GM18909 (cell line): Measurements from ENCODE around the gene IFFO2.

ENCODE experiments used
- ATAC-seq: cut with Tn5 transposase; IDR thresholded peaks from one replicate; pipeline ENCODE4 v1.9.1; 2021; ENCODE audit warnings: mild to moderate bottlenecking; ENCODE audit not compliant: unreplicated experiment, poor library complexity

The IFFO2 gene

GRCh38 chr1:18861590-18861989 lies 94.9 kb downstream of the IFFO2 start:
- no peak for ATAC-seq

GRCh38 chr1:18861082-18861481 lies 95.4 kb downstream of the IFFO2 start:
- ATAC-seq: no peak

GRCh38 chr1:18859560-18859959 lies 96.9 kb downstream of the IFFO2 start, which contains the start of gene TAS1R2:
Gene TAS1R2, minus strand, starts transcription at chr1:18859660. Its CDS starts 0 bp downstream, at chr1:18859660.
- ATAC-seq: no peak

DNA sequence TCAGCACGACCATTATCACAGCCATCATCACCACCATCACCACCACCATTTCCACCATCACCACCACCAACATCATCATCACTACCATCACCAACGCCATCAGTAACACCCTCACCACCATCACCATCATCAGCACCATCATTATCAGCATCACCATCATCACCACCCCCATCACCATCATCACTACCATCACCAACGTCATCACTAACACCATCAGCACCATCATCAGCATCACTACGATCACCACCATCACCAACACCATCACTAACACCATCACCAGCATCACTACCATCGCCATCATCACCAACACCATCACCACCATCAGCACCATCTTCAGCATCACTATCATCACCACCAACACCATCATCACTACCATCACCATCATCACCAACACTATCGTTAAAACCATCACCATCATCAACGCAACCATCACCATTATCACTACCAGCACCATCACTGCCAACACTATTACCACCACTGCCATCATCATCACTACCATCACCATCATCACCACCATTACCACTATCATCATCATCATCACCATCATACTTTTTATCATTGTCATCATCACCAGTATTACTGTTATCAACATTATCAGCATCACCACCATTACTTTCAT lies 98.3 kb downstream of the IFFO2 start:
- no peak for ATAC-seq

- ATAC-seq: no peak
Observed at GRCh38 chr1:18856435-18856834, 100.0 kb downstream of the IFFO2 start.

- ATAC-seq: no peak
Observed at GRCh38 chr1:18855573-18855972, 100.9 kb downstream of the IFFO2 start.

DNA sequence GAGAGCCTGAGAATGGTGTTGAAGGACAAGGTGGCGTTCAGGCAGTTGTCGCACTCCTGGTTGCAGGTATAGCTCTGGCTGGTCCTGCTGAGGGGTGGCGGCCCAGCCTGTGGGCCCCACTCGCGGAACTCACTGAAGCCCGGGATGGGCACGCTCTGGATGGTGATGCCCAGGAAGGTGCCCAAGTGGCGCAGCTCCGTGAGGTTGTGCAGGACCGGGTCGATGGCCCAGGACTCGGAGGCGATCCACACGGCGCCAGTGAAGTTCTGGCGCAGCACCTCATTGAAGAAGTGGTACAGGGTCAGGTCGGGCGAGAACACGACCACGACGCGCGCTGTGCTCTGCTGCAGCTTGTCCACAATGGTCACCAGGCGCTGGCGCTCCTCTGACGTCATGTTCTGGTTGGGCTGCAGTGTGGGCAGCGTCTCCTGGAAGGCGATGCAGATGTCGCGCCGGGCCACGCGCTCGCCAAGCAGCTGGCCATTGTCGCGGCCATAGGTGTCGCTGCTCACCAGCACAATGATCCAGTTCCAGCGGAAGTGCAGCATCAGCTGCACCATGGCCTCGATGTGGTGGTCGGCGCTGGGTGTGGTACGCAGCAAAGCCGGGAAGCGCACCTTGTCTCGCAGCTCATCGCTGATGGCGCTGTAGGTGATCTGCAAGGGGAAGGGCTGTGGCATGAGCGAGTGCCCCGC lies 102.0 kb downstream of the IFFO2 start:
- no peak for ATAC-seq
